Measurements from ENCODE around the gene RAB11FIP3. TPM values are rescaled to one million over a fixed set of nuclear protein-coding genes. Genes with fewer than 3 reads are reported as not detected.
A peak's percentile ranks its signal among the peaks of the same experiment; 100 is the strongest.
"Not testable (repeated sequence)": the region's sequence is repeated elsewhere in the genome, so short reads cannot be mapped to it uniquely, and the experiment has no call there.

The RAB11FIP3 gene
- 10 to 100 TPM; 14.8 to 18.4 TPM for total RNA-seq

- H3K9me3 Mint-ChIP-seq = no peaks in the 10 kb centered on the region
- H3K4me1 Mint-ChIP-seq (ENCODE audit: low read depth) = peaks cover 31% of the 10 kb centered on the region
- peaks cover 2% of the 10 kb centered on the region for H3K36me3 Mint-ChIP-seq
- intact Hi-C loops (cut with micrococcal nuclease) = loop anchor here (1.0 kb wide), 1 partner anchor 25 kb away; no protein-coding TSS in a partner anchor
- ChIA-PET CTCF (interaction anchor here (1.2 to 1.8 kb wide), 4 partner anchors 24 to 211 kb away, joined by 3 to 7 read pairs (median 4); partner anchors contain the start of genes DECR2 and METTL26), POLR2A (interaction anchor here (1.3 kb wide), 1 partner anchor 23 kb away, joined by 6 read pairs; the partner anchor contains the start of gene DECR2)
- no peak within 1 kb of the TSS for H3K27ac Mint-ChIP-seq
- DNase-seq = peak; percentile 87
- H3K4me3 Mint-ChIP-seq = peak within 1 kb of the TSS; percentile 82
- no peaks in the 10 kb centered on the region for H3K27me3 Mint-ChIP-seq
Measured at GRCh38 chr16:425082-425718, at the start of gene RAB11FIP3. RAB11FIP3 (plus strand) TSS chr16:425649; CDS start chr16:426007, 358 bp downstream.

- peaks cover 3% of the 10 kb centered on the region for H3K36me3 Mint-ChIP-seq
- no peak for DNase-seq
- no peaks in the 10 kb centered on the region for H3K9me3 Mint-ChIP-seq
- no peak overlapping the region for H3K27ac Mint-ChIP-seq
- no peaks in the 10 kb centered on the region for H3K27me3 Mint-ChIP-seq
- H3K4me3 Mint-ChIP-seq = no peak overlapping the region
- peaks cover 10% of the 10 kb centered on the region for H3K4me1 Mint-ChIP-seq (ENCODE audit: low read depth)
- ChIA-PET CTCF (no interaction called here), POLR2A (no interaction called here)
- intact Hi-C loops (cut with micrococcal nuclease) = no loop called here
Measured at GRCh38 chr16:375927-376816, 49.3 kb upstream of the RAB11FIP3 start.

GRCh38 chr16:376817-377418, 48.5 kb upstream of the RAB11FIP3 start:
- intact Hi-C loops (cut with micrococcal nuclease) = no loop called here
- Mint-ChIP-seq H3K4me3 (no peak overlapping the region), H3K4me1 (ENCODE audit: low read depth) (peaks cover 10% of the 10 kb centered on the region), H3K27ac (no peak overlapping the region), H3K36me3 (peaks cover under 1% of the 10 kb centered on the region), H3K9me3 (no peaks in the 10 kb centered on the region), H3K27me3 (no peaks in the 10 kb centered on the region)
- CTCF ChIA-PET = no interaction called here
- no peak for DNase-seq
- POLR2A ChIA-PET = no interaction called here

- Mint-ChIP-seq H3K4me3 (no peak overlapping the region), H3K27me3 (no peaks in the 10 kb centered on the region), H3K27ac (no peak overlapping the region), H3K36me3 (no peaks in the 10 kb centered on the region), H3K9me3 (no peaks in the 10 kb centered on the region), H3K4me1 (ENCODE audit: low read depth) (peaks cover 12% of the 10 kb centered on the region)
- intact Hi-C loops (cut with micrococcal nuclease) = no loop called here
- ChIA-PET CTCF (no interaction called here), POLR2A (no interaction called here)
- DNase-seq = no peak
Measured at GRCh38 chr16:377419-377951, 48.0 kb upstream of the RAB11FIP3 start.

GRCh38 chr16:378113-378820, 47.2 kb upstream of the RAB11FIP3 start:
- intact Hi-C loops (cut with micrococcal nuclease); H3K27me3 Mint-ChIP-seq; H3K27ac Mint-ChIP-seq; POLR2A ChIA-PET; H3K9me3 Mint-ChIP-seq; H3K36me3 Mint-ChIP-seq; H3K4me3 Mint-ChIP-seq; DNase-seq; CTCF ChIA-PET: not testable (repeated sequence)
- H3K4me1 Mint-ChIP-seq (ENCODE audit: low read depth) = peaks cover 18% of the 10 kb centered on the region

GRCh38 chr16:378821-379182, 46.6 kb upstream of the RAB11FIP3 start:
- CTCF ChIA-PET = no interaction called here
- H3K27ac Mint-ChIP-seq = no peak overlapping the region

GRCh38 chr16:379183-379960, 46.1 kb upstream of the RAB11FIP3 start:
- Mint-ChIP-seq H3K4me1 (ENCODE audit: low read depth) (peaks cover 22% of the 10 kb centered on the region), H3K27ac (no peak overlapping the region), H3K36me3 (no peaks in the 10 kb centered on the region), H3K4me3 (peak overlapping the region; percentile 67), H3K9me3 (no peaks in the 10 kb centered on the region), H3K27me3 (no peaks in the 10 kb centered on the region)
- intact Hi-C loops (cut with micrococcal nuclease) = no loop called here
- ChIA-PET CTCF (no interaction called here), POLR2A (no interaction called here)
- no peak for DNase-seq

More at GRCh38 chr16:378821-379182, 46.6 kb upstream of the RAB11FIP3 start:
- POLR2A ChIA-PET = no interaction called here
- Mint-ChIP-seq H3K27me3 (no peaks in the 10 kb centered on the region), H3K9me3 (no peaks in the 10 kb centered on the region), H3K36me3 (no peaks in the 10 kb centered on the region), H3K4me3 (no peak overlapping the region), H3K4me1 (ENCODE audit: low read depth) (peaks cover 22% of the 10 kb centered on the region)
- intact Hi-C loops (cut with micrococcal nuclease) = no loop called here
- no peak for DNase-seq

- Mint-ChIP-seq H3K4me3 (peak overlapping the region; percentile 67), H3K4me1 (ENCODE audit: low read depth) (peaks cover 22% of the 10 kb centered on the region), H3K27ac (peak overlapping the region; percentile 38), H3K9me3 (no peaks in the 10 kb centered on the region), H3K27me3 (no peaks in the 10 kb centered on the region), H3K36me3 (no peaks in the 10 kb centered on the region)
- no peak for DNase-seq
- POLR2A ChIA-PET = interaction anchor here (1.3 kb wide), 1 partner anchor 9 kb away, joined by 5 read pairs; the partner anchor contains the start of gene MRPL28
- intact Hi-C loops (cut with micrococcal nuclease) = no loop called here
- CTCF ChIA-PET = interaction anchor here (0.6 to 3.5 kb wide), 3 partner anchors 12 to 273 kb away, joined by 3 to 10 read pairs (median 3); no protein-coding TSS in a partner anchor
Measured at GRCh38 chr16:379961-380761, 45.3 kb upstream of the RAB11FIP3 start.

- CTCF ChIA-PET = interaction anchor here (0.6 to 3.5 kb wide), 3 partner anchors 11 to 273 kb away, joined by 3 to 10 read pairs (median 3); no protein-coding TSS in a partner anchor
- Mint-ChIP-seq H3K4me1 (ENCODE audit: low read depth) (peaks cover 22% of the 10 kb centered on the region), H3K27ac (no peak overlapping the region), H3K36me3 (no peaks in the 10 kb centered on the region), H3K27me3 (no peaks in the 10 kb centered on the region), H3K9me3 (no peaks in the 10 kb centered on the region), H3K4me3 (peak overlapping the region; percentile 68)
- POLR2A ChIA-PET = interaction anchor here (1.3 kb wide), 1 partner anchor 10 kb away, joined by 5 read pairs; the partner anchor contains the start of gene MRPL28
- no peak for DNase-seq
- intact Hi-C loops (cut with micrococcal nuclease) = no loop called here
Measured at GRCh38 chr16:380762-381011, 44.8 kb upstream of the RAB11FIP3 start.

GRCh38 chr16:381012-381788, 44.2 kb upstream of the RAB11FIP3 start:
- peaks cover 22% of the 10 kb centered on the region for H3K4me1 Mint-ChIP-seq (ENCODE audit: low read depth)
- H3K27me3 Mint-ChIP-seq = no peaks in the 10 kb centered on the region
- POLR2A ChIA-PET = interaction anchor here (1.3 kb wide), 1 partner anchor 10 kb away, joined by 5 read pairs; the partner anchor contains the start of gene MRPL28
- intact Hi-C loops (cut with micrococcal nuclease) = no loop called here
- CTCF ChIA-PET = interaction anchor here (0.6 to 3.5 kb wide), 2 partner anchors 11 to 274 kb away, joined by 3 to 10 read pairs; no protein-coding TSS in a partner anchor
- H3K27ac Mint-ChIP-seq = no peak overlapping the region
- no peak for DNase-seq
- peak overlapping the region; percentile 68 for H3K4me3 Mint-ChIP-seq
- H3K36me3 Mint-ChIP-seq = no peaks in the 10 kb centered on the region
- H3K9me3 Mint-ChIP-seq = no peaks in the 10 kb centered on the region

Data from activated CD4-positive, alpha-beta memory T cell treated with anti-CD3 and anti-CD28 coated beads for 36 hours (primary cell).